Hematopoietic multipotent progenitor cell treated with erythropoietin and hydrocortisone succinate and interleukin-3 and kit ligand, for 15 days (in vitro differentiated cells): ENCODE results near the gene MYH4.

Source experiments
- DNase-seq: peaks from one replicate; pipeline ENCODE4 v3.0.0-alpha.2; 2015; ENCODE audit warnings: low spot score

Gene MYH4

GRCh38 chr17:10469459-10469858, at the start of gene MYH4:
Gene MYH4 (minus strand): TSS chr17:10469559. CDS start chr17:10466745, 2,814 bp downstream.
- no peak for DNase-seq

DNA sequence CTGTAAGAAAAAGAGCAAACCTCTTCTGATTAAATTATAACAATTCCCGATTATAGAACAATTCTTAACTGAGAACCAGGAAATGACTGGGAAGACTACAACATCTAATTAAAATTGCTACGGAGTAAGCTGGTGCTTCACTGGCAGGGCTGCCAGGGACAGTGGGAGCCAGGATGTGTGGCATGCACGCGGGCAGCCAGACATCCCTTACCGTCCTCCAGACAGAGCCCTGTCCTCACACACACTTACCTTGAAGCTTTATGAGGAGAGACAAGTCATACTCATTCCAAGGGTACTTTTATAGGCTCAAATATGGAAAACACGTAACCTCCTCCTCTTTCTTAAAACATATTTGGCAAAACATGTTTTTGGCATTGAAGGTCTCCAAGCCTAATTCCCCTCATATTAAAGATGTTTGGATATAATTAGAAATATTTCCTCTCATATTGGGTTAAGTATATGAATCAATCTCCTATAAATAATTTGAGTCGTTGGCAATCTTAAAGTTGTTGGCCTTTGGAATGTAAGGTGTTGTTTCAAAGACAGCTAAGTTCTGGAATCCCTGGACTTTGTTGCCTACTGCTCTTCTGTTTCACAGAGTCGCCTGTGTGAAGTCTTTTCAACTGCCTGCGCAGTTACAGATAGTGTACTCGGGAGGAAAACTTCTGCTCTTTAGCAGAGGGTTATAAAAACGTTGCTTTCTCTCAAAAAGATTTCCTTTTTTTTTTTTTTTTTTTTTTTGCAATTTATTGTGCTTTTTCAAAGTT, 49.1 kb upstream of the MYH4 start, which contains the start of gene MYH1:
Gene MYH1, minus strand, starts transcription at position 272 of the 767 bp plus-strand sequence. CDS start 1,900 bp downstream, outside the sequence.
- no peak for DNase-seq

GRCh38 chr17:10516638-10517037, 47.3 kb upstream of the MYH4 start:
- no peak for DNase-seq

DNA sequence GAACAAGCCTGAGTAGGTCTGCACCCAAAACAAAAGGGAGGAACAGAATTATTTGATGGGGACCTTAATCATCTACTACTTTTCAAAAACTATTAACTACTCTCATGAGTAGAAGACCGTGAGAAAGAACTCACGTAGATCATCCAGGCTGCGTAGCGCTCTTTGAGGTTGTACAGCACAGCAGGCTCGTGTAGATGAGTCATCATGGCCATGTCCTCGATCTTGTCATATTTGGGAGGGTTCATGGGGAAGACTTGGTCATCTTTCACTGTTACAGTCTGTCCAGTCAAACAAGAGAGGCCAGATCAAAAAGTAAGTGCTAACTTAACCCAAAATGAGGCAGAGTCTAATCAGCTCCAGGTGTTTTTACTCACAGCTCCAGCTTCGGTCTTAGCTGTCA, 46.7 kb upstream of the MYH4 start:
- no peak for DNase-seq

- DNase-seq, result no peak
Observed at GRCh38 chr17:10513299-10514067, 44.1 kb upstream of the MYH4 start.

- no peak for DNase-seq
Observed at GRCh38 chr17:10512856-10513255, 43.5 kb upstream of the MYH4 start.

DNA sequence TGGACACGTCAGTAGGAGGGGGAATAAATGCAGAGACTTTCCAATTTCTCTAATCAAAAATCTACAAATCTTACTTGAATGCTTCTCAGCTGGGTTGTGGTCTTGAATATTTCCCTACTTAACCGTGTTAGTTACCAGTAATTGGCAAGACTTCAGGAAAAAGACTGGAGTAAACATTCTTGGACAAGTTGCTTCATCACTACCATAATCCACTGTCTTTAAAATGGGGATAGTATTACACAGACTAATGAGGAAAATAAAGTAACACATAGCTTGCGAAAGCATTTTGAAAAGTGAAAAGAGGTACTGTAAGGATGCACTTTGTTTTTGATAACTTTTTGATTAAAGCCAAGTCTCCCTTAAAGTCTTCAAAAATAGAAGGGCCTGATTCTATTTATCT, 30.6 kb upstream of the MYH4 start:
- no peak for DNase-seq

DNA sequence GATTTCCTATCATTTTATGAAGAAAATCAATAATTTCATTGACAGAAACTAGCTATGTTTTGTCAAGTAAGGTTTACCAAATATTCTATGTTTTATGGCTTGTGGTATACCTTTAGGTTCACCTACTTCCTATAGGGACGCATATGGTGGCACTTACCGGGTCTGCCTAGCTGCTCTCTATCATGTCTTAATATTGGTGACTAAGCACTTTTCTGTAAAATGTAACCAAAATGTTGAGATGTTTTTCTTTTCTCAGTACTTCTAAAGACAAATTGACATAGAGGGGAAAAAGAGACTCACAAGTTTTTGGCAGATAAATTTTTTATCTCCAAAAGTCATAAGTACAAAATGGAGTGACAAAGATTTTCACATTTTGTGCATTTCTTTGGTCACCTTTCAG, 22.6 kb upstream of the MYH4 start:
- no peak for DNase-seq

DNA sequence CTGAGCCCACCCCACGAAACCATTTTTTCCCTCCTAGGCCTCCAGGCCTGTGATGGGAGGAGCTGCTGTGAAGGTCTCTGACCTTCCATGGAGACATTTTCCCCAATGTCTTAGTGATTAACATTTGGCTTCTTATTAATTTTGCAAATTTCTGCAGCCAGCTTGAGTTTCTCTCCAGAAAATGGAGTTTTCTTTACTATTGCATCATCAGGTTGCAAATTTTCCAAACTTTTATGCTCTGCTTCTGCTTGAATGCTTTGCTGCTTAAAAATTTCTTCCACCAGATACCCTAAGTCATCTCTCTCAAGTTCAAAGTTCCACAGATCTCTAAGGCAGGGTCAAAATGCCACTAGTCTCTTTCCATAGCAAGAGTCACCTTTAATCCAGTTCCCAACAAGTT, 12.9 kb upstream of the MYH4 start:
- DNase-seq, result no peak

DNA sequence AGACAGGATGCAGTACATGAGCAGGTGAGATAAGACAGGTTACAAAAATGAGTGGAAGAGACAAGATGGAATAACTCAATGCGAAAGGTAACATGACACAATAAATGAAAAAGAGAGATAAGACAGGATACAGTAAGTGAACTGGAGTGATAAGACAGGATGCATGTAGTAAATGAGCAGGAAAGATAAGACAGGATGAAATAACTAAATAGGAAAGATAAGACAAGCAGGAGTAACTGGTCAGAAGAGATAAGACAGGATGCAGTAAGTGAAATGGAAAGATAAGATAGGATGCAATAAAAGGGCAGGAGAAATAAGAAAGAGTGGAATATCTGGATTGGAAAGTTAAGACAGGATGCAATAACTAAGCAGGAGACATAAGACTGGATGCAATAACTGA, 8.3 kb upstream of the MYH4 start:
- no peak for DNase-seq

- DNase-seq, result no peak
Observed at GRCh38 chr17:10474536-10474935, 5.2 kb upstream of the MYH4 start.

DNA sequence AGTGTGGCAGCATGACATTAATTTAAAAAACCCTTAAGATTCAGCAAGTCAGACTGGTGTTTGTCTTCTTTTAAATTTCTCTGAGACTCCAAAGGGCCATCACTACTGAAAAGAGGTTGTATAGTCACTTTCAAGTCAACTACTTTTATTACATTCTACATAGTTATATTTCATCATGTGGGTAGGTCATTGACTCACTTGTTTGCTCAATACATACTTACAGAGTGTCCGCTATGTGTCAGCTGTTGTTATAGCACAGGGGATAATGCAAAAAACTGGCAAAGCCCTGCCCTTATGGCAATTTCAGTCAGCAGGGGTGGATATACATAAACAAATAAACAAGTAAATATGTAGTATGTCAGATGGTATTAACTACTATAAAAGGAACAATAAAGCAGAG, 2.5 kb upstream of the MYH4 start:
- DNase-seq, result no peak

DNA sequence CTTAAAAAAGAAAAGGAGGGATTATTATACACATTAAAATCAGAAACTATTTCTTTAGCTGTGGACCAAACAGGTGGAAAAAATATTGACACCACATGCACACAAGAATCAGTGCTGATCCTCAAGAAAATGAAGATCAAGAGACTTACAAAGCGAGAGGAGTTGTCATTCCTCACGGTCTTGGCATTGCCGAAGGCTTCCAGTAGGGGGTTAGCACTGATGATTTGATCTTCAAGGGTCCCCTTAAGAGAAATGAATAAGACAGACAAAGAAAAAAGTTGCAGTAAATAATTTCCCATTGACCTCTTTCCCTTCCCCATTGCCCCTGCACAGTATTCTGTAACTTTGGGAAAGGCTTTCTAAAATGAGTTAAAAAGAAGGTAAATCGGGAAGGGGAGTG, 6.0 kb downstream of the MYH4 start:
- no peak for DNase-seq

GRCh38 chr17:10460062-10460461, 9.3 kb downstream of the MYH4 start:
- no peak for DNase-seq

- DNase-seq, result no peak
Observed at GRCh38 chr17:10458701-10459100, 10.7 kb downstream of the MYH4 start.

DNA sequence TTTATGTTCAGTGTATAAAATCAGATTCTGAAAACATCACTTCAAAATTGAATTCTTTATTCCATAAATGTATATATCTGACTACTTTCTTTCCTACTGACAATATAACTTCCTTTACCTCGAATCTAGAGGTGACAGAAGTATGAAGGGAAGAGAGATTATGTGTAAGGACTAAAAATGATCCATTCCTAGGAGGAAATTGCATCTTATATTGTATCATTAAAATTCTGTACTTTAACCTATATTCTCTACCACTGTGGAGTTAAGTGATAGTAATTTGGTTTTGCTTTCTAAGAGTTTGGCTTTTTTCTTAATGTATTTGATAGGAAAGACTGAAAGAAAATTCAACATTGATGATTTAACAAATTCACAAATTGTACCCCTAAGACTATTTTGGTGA, 11.4 kb downstream of the MYH4 start:
- DNase-seq, result no peak

- DNase-seq, result no peak
Observed at GRCh38 chr17:10447026-10447931, 22.1 kb downstream of the MYH4 start.

- no peak for DNase-seq
Observed at GRCh38 chr17:10439816-10440215, 29.5 kb downstream of the MYH4 start.

- DNase-seq, result no peak
Observed at GRCh38 chr17:10435096-10435495, 34.3 kb downstream of the MYH4 start.

DNA sequence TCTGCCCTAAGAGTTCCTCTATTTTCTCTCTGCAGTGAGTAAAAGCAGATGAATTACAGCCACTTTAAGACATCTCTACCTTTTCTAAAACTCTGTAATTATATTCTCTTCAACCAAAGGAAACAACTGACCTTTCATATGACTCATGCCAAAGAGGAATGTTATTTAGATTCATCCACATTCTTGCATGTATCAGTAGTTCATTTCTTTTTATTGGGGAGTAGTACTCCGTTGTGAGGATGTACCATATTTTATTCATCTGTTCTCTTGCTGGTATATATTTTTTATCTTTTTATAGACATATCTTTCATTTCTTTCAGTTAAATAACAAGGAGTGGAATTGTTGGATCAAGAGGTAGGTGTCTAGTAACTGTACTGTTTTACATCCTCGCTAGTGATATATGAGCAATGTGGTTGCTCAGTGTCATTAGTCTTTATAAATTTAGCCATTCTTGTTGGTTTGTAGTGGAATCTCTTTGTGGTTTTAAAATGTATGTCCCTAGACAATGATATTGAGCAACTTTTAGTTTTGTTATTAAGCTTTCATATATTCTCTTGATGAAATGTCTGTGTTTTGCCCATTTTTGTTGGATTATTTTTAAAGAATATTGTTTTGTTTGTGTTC, 39.8 kb downstream of the MYH4 start:
- DNase-seq, result no peak

- no peak for DNase-seq
Observed at GRCh38 chr17:10428781-10429180, 40.6 kb downstream of the MYH4 start.
